ENCODE results near the gene CHRNA4.

CHRNA4 gene

GRCh38 chr20:63318391-63319163 lies 42.6 kb downstream of the CHRNA4 start:
- no peak for DNase-seq

GRCh38 chr20:63317601-63318291 lies 43.4 kb downstream of the CHRNA4 start:
- no peak for DNase-seq

- no peak for DNase-seq
Observed at GRCh38 chr20:63317061-63317460, 44.1 kb downstream of the CHRNA4 start.

GRCh38 chr20:63316502-63316921 lies 44.6 kb downstream of the CHRNA4 start:
- no peak for DNase-seq

- DNase-seq: no peak
Observed at GRCh38 chr20:63315731-63316491, 45.2 kb downstream of the CHRNA4 start.

- no peak for DNase-seq
Observed at GRCh38 chr20:63315240-63315689, 45.9 kb downstream of the CHRNA4 start.

GRCh38 chr20:63314566-63315239 lies 46.4 kb downstream of the CHRNA4 start:
- no peak for DNase-seq

GRCh38 chr20:63314015-63314471 lies 47.1 kb downstream of the CHRNA4 start:
- no peak for DNase-seq

GRCh38 chr20:63313349-63314014 lies 47.7 kb downstream of the CHRNA4 start:
- no peak for DNase-seq

GRCh38 chr20:63312690-63313348 lies 48.3 kb downstream of the CHRNA4 start:
- no peak for DNase-seq

GRCh38 chr20:63312273-63312672 lies 48.9 kb downstream of the CHRNA4 start:
- no peak for DNase-seq

GRCh38 chr20:63311833-63312243 lies 49.3 kb downstream of the CHRNA4 start:
- DNase-seq: no peak

GRCh38 chr20:63311186-63311832 lies 49.8 kb downstream of the CHRNA4 start:
- no peak for DNase-seq

GRCh38 chr20:63310265-63310991 lies 50.7 kb downstream of the CHRNA4 start:
- DNase-seq: no peak

GRCh38 chr20:63309261-63310071 lies 51.7 kb downstream of the CHRNA4 start:
- DNase-seq: no peak

- no peak for DNase-seq
Observed at GRCh38 chr20:63308218-63308911, 52.8 kb downstream of the CHRNA4 start.

GRCh38 chr20:63307538-63308217 lies 53.5 kb downstream of the CHRNA4 start:
- no peak for DNase-seq

All from bone marrow (tissue), 2 donors.